ENCODE measurements around the gene CLIC5.

GRCh38 chr6:46054516-46054915 lies 38.9 kb upstream of the CLIC5 start:
- no peak for TF ChIP-seq EZH2 (IDR thresholded peaks at IDR 0.05; ENCODE audit: insufficient read depth, low read length)
- TF ChIP-seq CTCF (IDR thresholded peaks at IDR 0.05; ENCODE audit: insufficient read depth, low read depth, low read length): no peak

Measured in astrocyte (in vitro differentiated cells and primary cell).